GM12878 (cell line): ENCODE data around the gene TRPM7. TPM values are rescaled to one million over a fixed set of nuclear protein-coding genes. Genes with fewer than 3 reads are reported as not detected.

Experiments
- ATAC-seq: fragments of 200-7000 bp; cut with Tn5 transposase; 3 replicates; pipeline ENCODE4 v1.9.1; 2020; ENCODE audit warnings: mild to moderate bottlenecking, moderate library complexity
- BruUV-seq: library from RNA; stranded (reverse); fragments of 400-500 nt; replicated peaks from 2 replicates; lab custom pipeline; 2021; lab: Mats Ljungman, UMichigan
- CTCF ChIA-PET: fragments of 300-600 bp; sonication (Branson Sonifier 250); formaldehyde crosslinking; extraction: SDS; loops from one replicate; lab custom pipeline; 2021; ENCODE audit warnings: inconsistent platforms; lab: Yijun Ruan, JAX
- POLR2A ChIA-PET: fragments of 350-600 bp; formaldehyde crosslinking; extraction: SDS; loops from one replicate; lab custom pipeline; 2021; ENCODE audit warnings: inconsistent platforms; lab: Charles Lee
- RAD21 ChIA-PET: fragments of 300-600 bp; sonication (Branson Sonifier 250); formaldehyde crosslinking; loops from one replicate; lab custom pipeline; 2023; ENCODE audit warnings: antibody characterized with exemption; ENCODE audit not compliant: unreplicated experiment; lab: Charles Lee
- SMC1A ChIA-PET: fragments of 300-600 bp; sonication (Branson Sonifier 250); formaldehyde crosslinking; loops from one replicate; lab custom pipeline; 2023; ENCODE audit not compliant: unreplicated experiment, uncharacterized antibody; lab: Charles Lee
- DNase-seq: peaks from one replicate; pipeline ENCODE4 v3.0.0-alpha.2; 2011; ENCODE audit warnings: low read depth, low spot score
- FAIRE-seq: peaks from 3 replicates; lab custom pipeline; 2011; peaks lifted over from hg19 to GRCh38; lab: Jason Lieb, UNC
- H2AFZ ChIP-seq: 2 replicates; pipeline ENCODE4 v1.6.0; 2011; ENCODE audit warnings: low read depth, low read length, control low read depth; ENCODE audit not compliant: control insufficient read depth
- H3K27ac ChIP-seq: 2 replicates; pipeline ENCODE4 v1.5.1; 2011; ENCODE audit warnings: control low read depth; ENCODE audit not compliant: control insufficient read depth, insufficient read depth
- H3K27me3 ChIP-seq, 2 experiments: replicated peaks in 1 of 2; 2 replicates each; pipeline versions ENCODE4 v1.6.0 to v1.6.1; 2011; ENCODE audit warnings: low read length in 1 of 2; ENCODE audit not compliant: control insufficient read depth in 2 of 2, insufficient read depth in 2 of 2
- H3K36me3 ChIP-seq, 2 experiments: 2 replicates each; pipeline ENCODE4 v1.5.1; 2011; ENCODE audit warnings: low read length in 1 of 2; ENCODE audit not compliant: control insufficient read depth in 2 of 2, insufficient read depth in 2 of 2
- H3K4me1 ChIP-seq: 2 replicates; pipeline ENCODE4 v1.6.1; 2011; ENCODE audit warnings: mild to moderate bottlenecking, low read length, moderate library complexity, mixed read lengths; ENCODE audit not compliant: control insufficient read depth, insufficient read depth
- H3K4me2 ChIP-seq: 2 replicates; pipeline ENCODE4 v1.6.0; 2011; ENCODE audit warnings: control low read depth; ENCODE audit not compliant: control insufficient read depth, insufficient read depth
- H3K4me3 ChIP-seq: fragments of 200-600 bp; sonication (generic); 2 replicates; pipeline ENCODE4 v1.5.1; 2016
- H3K79me2 ChIP-seq: 2 replicates; pipeline ENCODE4 v1.6.0; 2011; ENCODE audit warnings: low read length; ENCODE audit not compliant: control insufficient read depth, insufficient read depth
- H3K9ac ChIP-seq: 2 replicates; pipeline ENCODE4 v1.8.0; 2011; ENCODE audit warnings: low read length, control low read depth, mixed read lengths; ENCODE audit not compliant: control insufficient read depth, insufficient read depth
- H3K9me3 ChIP-seq: replicated peaks from 3 replicates; pipeline ENCODE4 v1.5.1; 2011; ENCODE audit warnings: mild to moderate bottlenecking, low read length; ENCODE audit not compliant: control insufficient read depth, insufficient read depth
- H4K20me1 ChIP-seq: 2 replicates; pipeline ENCODE4 v1.6.0; 2011; ENCODE audit not compliant: control insufficient read depth, insufficient read depth
- CBFB ChIP-seq: IDR thresholded peaks from 2 replicates; pipeline ENCODE4 v1.6.1; 2016; ENCODE audit warnings: antibody characterized with exemption, low read depth
- CBX3 ChIP-seq: fragments of 200-600 bp; sonication (generic); IDR thresholded peaks from 2 replicates; pipeline ENCODE4 v1.6.1; 2016; ENCODE audit warnings: low read depth, borderline replicate concordance
- GATAD2B ChIP-seq: fragments of 450-650 bp; conservative IDR thresholded peaks from 2 replicates; pipeline ENCODE4 v1.6.1; 2017; ENCODE audit warnings: low read depth, mild to moderate bottlenecking, moderate library complexity
- HDAC6 ChIP-seq: fragments of 200-600 bp; sonication (generic); IDR thresholded peaks from one replicate; pipeline ENCODE4 v1.8.0; 2017; ENCODE audit warnings: antibody characterized with exemption; ENCODE audit not compliant: unreplicated experiment
- KAT2A ChIP-seq: conservative IDR thresholded peaks from 2 replicates; pipeline ENCODE4 v1.6.1; 2011; ENCODE audit warnings: low read depth, low read length; ENCODE audit not compliant: control insufficient read depth
- LARP7 ChIP-seq: fragments of 450-650 bp; IDR thresholded peaks from 2 replicates; pipeline ENCODE4 v1.6.1; 2017; ENCODE audit warnings: mild to moderate bottlenecking
- SREBF1 ChIP-seq: IDR thresholded peaks from 2 replicates; pipeline ENCODE4 v1.6.1; 2012; ENCODE audit warnings: mild to moderate bottlenecking, low read length
- SUPT20H ChIP-seq: IDR thresholded peaks from 2 replicates; pipeline ENCODE4 v1.6.1; 2011; ENCODE audit warnings: low read depth, mild to moderate bottlenecking, low read length, moderate library complexity, borderline replicate concordance; ENCODE audit not compliant: control insufficient read depth
- in situ Hi-C: fragments of 300-500 bp; cut with MboI; formaldehyde crosslinking; loops from 9 replicates; pipeline ENCODE4 v1.14.3; 2018; ENCODE audit warnings: mixed read lengths
- intact Hi-C: fragments of 100-400 bp; cut with micrococcal nuclease; formaldehyde crosslinking; loops from one replicate; pipeline ENCODE4 v1.14.2; 2022; ENCODE audit not compliant: unreplicated experiment
- polyA plus RNA-seq, 11 experiments: library from polyadenylated mRNA; depleted of rRNA in 4 of 11; unstranded in 6 of 11; stranded (reverse) in 5 of 11; fragments of >200 nt; fragmentation: Nextera tagmentation in 4 of 11; fragmentation: Illumina TruSeq in 1 of 11; extraction: Ambion mirVana in 4 of 11; extraction: Trizol in 1 of 11; gene quantifications; 1 replicate in 1 of 11; 2 replicates in 10 of 11; pipeline versions ENCODE4 v1.2.1 to v1.2.3, GENCODE V29; 2011 to 2016; ENCODE audit warnings: inconsistent platforms in 2 of 11, missing spikeins in 2 of 11, low read depth in 1 of 11
- total RNA-seq, 4 experiments: library from RNA; depleted of rRNA in 3 of 4; stranded (reverse); fragments of >200 nt in 3 of 4; fragmentation: Illumina TruSeq in 1 of 4; extraction: Trizol in 1 of 4; gene quantifications; 2 replicates each; pipeline versions ENCODE4 v1.2.1 to v1.2.3, GENCODE V29; 2013 to 2021
- TF ChIP-seq, protein P1 (sequence below): IDR thresholded peaks from 2 replicates; pipeline ENCODE4 v1.6.1; 2012; ENCODE audit warnings: improper control_type of control experiment, low read depth, low read length; ENCODE audit not compliant: insufficient replicate concordance
- TF ChIP-seq, protein P2 (sequence below): IDR thresholded peaks from 2 replicates; pipeline ENCODE4 v1.6.1; 2011; ENCODE audit warnings: borderline replicate concordance, low read depth, mild to moderate bottlenecking, moderate library complexity, mixed read lengths, low read length; ENCODE audit not compliant: insufficient read depth; ENCODE audit errors: extremely low read length
- TF ChIP-seq, protein P3 (sequence below): IDR thresholded peaks from 2 replicates; pipeline ENCODE4 v1.6.1; 2011; ENCODE audit warnings: low read depth, mild to moderate bottlenecking, low read length, moderate library complexity, borderline replicate concordance; ENCODE audit errors: extremely low read depth
- TF ChIP-seq, protein P4 (sequence below): fragments of 450-650 bp; formaldehyde crosslinking; IDR thresholded peaks from 2 replicates; pipeline ENCODE4 v1.4.0; 2020; ENCODE audit warnings: mild to moderate bottlenecking, moderate library complexity

Gene TRPM7
- total and polyA plus RNA-seq, 10 of the 15 experiments (the other 5 are each of a cell fraction or from before 2014, with no cell fraction given) = 4.5 to 49.7 (median 22.5) TPM

DNA sequence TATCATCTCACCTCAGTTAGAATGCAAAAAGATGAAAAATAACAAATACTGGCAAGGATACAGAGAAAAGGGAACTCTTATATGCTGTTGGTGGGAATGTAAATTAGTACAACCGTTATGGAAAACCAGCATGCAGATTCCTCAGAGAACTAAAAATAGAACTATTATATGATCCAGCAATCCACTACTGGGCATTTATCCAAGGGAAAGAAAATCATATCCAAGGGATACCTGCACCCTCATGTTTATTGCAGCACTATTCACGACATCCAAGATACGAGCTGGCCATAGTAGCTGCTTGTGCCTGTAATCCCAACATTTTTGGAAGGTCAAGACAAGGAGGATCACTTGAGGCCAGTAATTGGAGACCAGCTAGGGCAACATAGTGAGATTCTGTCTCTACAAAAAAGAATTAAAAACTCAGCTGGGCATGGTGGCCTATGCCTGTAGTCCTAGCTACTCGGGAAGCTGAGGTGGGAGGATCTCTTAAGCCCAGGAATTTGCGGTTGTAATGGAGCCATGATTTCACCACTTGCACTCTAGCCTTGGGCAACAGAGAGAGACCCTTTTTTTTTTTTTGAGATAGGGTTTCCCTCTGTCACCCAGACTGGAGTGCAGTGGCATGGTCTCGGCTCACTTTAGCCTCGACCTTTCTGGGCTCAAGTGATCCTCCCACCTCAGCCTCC lies 166.7 kb downstream of the TRPM7 start (continued):
- TF ChIP-seq, protein P1, sequence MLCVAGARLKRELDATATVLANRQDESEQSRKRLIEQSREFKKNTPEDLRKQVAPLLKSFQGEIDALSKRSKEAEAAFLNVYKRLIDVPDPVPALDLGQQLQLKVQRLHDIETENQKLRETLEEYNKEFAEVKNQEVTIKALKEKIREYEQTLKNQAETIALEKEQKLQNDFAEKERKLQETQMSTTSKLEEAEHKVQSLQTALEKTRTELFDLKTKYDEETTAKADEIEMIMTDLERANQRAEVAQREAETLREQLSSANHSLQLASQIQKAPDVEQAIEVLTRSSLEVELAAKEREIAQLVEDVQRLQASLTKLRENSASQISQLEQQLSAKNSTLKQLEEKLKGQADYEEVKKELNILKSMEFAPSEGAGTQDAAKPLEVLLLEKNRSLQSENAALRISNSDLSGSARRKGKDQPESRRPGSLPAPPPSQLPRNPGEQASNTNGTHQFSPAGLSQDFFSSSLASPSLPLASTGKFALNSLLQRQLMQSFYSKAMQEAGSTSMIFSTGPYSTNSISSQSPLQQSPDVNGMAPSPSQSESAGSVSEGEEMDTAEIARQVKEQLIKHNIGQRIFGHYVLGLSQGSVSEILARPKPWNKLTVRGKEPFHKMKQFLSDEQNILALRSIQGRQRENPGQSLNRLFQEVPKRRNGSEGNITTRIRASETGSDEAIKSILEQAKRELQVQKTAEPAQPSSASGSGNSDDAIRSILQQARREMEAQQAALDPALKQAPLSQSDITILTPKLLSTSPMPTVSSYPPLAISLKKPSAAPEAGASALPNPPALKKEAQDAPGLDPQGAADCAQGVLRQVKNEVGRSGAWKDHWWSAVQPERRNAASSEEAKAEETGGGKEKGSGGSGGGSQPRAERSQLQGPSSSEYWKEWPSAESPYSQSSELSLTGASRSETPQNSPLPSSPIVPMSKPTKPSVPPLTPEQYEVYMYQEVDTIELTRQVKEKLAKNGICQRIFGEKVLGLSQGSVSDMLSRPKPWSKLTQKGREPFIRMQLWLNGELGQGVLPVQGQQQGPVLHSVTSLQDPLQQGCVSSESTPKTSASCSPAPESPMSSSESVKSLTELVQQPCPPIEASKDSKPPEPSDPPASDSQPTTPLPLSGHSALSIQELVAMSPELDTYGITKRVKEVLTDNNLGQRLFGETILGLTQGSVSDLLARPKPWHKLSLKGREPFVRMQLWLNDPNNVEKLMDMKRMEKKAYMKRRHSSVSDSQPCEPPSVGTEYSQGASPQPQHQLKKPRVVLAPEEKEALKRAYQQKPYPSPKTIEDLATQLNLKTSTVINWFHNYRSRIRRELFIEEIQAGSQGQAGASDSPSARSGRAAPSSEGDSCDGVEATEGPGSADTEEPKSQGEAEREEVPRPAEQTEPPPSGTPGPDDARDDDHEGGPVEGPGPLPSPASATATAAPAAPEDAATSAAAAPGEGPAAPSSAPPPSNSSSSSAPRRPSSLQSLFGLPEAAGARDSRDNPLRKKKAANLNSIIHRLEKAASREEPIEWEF = no peak
- TF ChIP-seq HDAC6 (no peak), SREBF1 (no peak)

DNA sequence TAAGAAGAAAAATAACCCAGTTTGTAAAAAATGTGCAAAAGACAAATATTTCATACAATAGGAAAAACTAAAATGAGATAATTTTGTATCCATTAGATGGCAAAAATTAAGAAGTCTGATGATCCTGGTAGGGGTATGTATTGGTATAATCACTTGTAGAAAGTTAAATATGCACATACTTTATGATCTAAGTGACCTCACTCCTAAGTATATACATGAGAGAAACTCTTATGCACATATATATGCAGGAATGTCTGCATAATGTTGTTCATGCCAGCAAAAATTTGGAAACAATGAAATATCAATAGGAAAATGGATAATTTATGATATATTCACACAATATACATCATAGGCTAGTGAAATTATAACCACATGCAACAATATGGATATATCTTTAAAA lies 173.6 kb downstream of the TRPM7 start:
- no peak overlapping the region for H2AFZ ChIP-seq
- no peak overlapping the region for H3K4me3 ChIP-seq
- ChIA-PET POLR2A (no interaction called here), RAD21 (no interaction called here), SMC1A (no interaction called here), CTCF (no interaction called here)
- no peak overlapping the region for H3K27ac ChIP-seq
- no peaks in the 10 kb centered on the region for H3K4me1 ChIP-seq
- DNase-seq (no peak), FAIRE-seq (no peak), ATAC-seq (no peak)
- H4K20me1 ChIP-seq = no peaks in the 10 kb centered on the region
- no peaks in the 10 kb centered on the region for H3K36me3 ChIP-seq
- no peak overlapping the region for H3K4me2 ChIP-seq
- intact Hi-C loops (no loop called here), in situ Hi-C loops (no loop called here)
- no peaks in the 10 kb centered on the region; the same call in 2 of the 3 replicates for H3K9me3 ChIP-seq
- no peaks in the 10 kb centered on the region for H3K79me2 ChIP-seq
- H3K9ac ChIP-seq = no peak overlapping the region
- no peaks in the 10 kb centered on the region for H3K27me3 ChIP-seq
- BruUV-seq = no TSS peak
- TF ChIP-seq KAT2A = no peak
- TF ChIP-seq SUPT20H = no peak
- TF ChIP-seq, protein P2, sequence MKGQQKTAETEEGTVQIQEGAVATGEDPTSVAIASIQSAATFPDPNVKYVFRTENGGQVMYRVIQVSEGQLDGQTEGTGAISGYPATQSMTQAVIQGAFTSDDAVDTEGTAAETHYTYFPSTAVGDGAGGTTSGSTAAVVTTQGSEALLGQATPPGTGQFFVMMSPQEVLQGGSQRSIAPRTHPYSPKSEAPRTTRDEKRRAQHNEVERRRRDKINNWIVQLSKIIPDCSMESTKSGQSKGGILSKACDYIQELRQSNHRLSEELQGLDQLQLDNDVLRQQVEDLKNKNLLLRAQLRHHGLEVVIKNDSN = no peak
- no peak for TF ChIP-seq CBX3
- TF ChIP-seq, protein P3, sequence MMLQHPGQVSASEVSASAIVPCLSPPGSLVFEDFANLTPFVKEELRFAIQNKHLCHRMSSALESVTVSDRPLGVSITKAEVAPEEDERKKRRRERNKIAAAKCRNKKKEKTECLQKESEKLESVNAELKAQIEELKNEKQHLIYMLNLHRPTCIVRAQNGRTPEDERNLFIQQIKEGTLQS = no peak
- TF ChIP-seq GATAD2B = no peak
- TF ChIP-seq, protein P4, sequence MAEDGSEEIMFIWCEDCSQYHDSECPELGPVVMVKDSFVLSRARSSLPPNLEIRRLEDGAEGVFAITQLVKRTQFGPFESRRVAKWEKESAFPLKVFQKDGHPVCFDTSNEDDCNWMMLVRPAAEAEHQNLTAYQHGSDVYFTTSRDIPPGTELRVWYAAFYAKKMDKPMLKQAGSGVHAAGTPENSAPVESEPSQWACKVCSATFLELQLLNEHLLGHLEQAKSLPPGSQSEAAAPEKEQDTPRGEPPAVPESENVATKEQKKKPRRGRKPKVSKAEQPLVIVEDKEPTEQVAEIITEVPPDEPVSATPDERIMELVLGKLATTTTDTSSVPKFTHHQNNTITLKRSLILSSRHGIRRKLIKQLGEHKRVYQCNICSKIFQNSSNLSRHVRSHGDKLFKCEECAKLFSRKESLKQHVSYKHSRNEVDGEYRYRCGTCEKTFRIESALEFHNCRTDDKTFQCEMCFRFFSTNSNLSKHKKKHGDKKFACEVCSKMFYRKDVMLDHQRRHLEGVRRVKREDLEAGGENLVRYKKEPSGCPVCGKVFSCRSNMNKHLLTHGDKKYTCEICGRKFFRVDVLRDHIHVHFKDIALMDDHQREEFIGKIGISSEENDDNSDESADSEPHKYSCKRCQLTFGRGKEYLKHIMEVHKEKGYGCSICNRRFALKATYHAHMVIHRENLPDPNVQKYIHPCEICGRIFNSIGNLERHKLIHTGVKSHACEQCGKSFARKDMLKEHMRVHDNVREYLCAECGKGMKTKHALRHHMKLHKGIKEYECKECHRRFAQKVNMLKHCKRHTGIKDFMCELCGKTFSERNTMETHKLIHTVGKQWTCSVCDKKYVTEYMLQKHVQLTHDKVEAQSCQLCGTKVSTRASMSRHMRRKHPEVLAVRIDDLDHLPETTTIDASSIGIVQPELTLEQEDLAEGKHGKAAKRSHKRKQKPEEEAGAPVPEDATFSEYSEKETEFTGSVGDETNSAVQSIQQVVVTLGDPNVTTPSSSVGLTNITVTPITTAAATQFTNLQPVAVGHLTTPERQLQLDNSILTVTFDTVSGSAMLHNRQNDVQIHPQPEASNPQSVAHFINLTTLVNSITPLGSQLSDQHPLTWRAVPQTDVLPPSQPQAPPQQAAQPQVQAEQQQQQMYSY (CRISPR knock-in tag) = no peak
- no peak for TF ChIP-seq CBFB
- no peak for TF ChIP-seq LARP7
